ENCODE results near the gene SPATA21.

- TF ChIP-seq POLR2A (IDR thresholded peaks at IDR 0.05) (no peak), CTCF (IDR thresholded peaks at IDR 0.05) (no peak)
Observed at GRCh38 chr1:16354619-16355018, 82.6 kb downstream of the SPATA21 start.
